ENCODE data around the gene LRRC39.
"Not testable (repeated sequence)": the region's sequence is repeated elsewhere in the genome, so short reads cannot be mapped to it uniquely, and the experiment has no call there.

The LRRC39 gene

DNA sequence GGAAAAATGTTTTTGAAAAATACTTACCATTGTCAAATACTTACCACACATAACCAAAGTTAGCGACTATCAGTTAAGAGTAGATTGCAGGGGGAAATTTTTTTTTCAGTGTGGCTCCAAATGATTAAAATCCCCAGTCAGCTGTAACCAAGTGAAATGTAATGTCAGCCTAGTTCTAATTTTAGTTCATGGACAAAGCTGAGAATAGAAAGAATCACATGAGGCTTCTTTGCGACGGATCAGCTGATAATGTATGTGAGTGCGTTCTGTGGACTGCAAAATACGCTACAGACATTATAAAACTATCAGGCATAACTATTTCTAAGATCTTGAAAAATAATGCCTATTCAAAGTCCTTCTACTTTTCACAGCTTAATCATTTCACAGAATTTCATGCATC, at the start of gene LRRC39:
Gene LRRC39 (minus strand): TSS at position 166 of the 400 bp plus-strand sequence. CDS start 9,740 bp downstream, outside the sequence.
- no peak for DNase-seq

GRCh38 chr1:100222428-100222827, 44.4 kb upstream of the LRRC39 start:
- DNase-seq: no peak

GRCh38 chr1:100219883-100220282, 41.8 kb upstream of the LRRC39 start:
- DNase-seq: no peak

DNA sequence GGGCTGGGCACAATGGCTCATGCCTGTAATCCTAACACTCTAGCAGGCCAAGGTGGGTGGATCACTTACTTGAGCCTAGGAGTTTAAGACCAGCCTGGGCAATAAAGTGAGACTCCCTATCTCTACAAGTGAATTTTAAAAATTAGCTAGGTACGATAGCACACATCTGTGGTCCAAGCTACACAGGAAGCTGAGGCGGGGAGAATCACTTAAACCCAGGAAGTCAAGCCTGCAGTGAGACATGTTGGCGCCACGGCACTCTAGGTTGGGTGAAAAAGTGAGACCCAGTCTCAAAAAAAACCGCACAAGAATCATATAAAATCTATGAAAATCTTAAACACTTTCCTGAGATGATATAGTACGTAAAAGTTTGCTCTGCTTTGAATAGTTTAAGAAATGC, 41.4 kb upstream of the LRRC39 start:
- DNase-seq: no peak

GRCh38 chr1:100217834-100218233, 39.8 kb upstream of the LRRC39 start:
- no peak for DNase-seq

DNA sequence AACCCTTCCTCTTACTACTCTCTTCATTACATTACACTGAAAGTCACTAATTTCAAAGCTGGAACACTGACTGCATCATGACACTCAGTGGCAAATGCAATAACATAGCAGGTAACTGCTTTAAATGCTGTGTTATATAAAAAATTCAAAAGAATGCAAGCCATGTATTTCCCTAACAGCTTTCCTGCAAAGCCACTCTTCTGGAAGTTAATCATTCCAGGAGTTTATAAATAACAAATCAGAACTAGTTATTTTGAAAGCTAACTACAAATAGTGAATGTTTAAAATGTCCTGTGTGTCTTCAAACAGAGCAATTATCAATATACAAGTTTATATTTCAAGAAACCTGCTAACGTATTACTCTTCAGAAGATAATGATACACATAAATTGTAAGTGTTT, 37.0 kb upstream of the LRRC39 start:
- DNase-seq: no peak

DNA sequence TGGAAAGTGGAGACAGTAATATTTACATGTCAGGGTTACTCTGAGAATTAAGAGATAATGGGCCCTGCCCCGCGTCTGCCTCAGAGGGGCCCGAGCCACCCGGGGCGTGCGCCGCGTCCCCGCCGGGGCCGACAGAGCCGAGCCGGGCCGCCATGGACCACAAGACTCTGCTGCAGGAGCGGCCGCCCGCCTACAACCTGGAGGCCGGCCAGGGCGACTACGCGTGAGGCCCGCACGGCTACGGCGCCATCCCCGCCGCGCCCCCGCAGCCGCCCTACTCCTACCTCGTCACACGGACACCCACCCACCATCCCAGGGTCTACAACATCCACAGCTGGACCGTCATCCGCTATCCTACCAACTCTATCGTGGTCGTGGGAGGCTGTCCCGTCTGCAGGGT, 35.1 kb upstream of the LRRC39 start:
- no peak for DNase-seq

DNA sequence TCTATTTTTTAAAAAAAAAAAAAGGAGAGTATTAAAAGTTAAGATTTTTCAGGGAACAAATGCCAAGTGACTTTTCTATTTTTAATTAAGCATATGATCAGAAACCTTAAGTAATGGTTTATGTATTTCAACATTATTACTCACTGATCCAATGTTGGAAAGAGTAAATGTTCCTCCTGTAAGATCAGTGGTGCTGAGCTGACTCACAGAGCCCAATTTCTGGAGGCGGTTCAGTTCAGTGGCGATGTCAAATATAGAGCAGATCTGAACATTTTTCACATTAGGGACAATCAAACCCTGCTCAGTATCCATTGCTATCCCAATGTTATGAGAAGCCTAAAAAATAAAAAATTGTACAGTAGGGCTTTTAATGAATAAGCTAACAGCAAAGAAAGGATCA, 28.2 kb upstream of the LRRC39 start:
- no peak for DNase-seq

DNA sequence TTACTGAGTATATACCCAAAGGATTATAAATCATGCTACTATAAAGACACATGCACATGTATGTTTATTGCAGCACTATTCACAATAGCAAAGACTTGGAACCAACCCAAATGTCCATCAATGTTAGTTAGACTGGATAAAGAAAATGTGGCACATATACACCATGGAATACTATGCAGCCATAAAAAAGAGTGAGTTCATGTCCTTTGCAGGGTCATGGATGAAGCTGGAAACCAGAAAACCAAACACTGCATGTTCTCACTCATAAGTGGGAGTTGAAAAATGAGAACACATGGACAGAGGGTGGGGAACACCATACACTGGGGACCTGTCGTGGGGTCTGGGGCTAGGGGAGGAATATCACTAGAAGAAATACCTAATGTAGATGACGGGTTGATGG, 27.5 kb upstream of the LRRC39 start:
- DNase-seq: not testable (repeated sequence)

GRCh38 chr1:100205103-100205502, 27.0 kb upstream of the LRRC39 start:
- not testable (repeated sequence) for DNase-seq

DNA sequence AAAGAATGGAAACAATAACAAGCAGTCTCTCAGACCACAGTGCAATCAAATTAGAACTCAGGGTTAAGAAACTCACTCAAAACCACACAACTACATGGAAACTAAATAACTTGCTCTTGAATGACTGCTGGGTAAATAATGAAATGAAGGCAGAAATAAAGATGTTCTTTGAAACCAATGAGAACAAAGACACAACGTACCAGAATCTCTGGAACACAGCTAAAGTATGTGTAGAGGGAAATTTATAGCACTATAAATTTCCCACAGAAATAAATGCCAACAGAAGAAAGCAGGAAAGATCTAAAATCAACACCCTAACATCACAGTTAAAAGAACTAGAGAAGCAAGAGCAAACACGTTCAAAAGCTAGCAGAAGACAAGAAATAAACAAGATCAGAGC, 24.6 kb upstream of the LRRC39 start:
- not testable (repeated sequence) for DNase-seq

- DNase-seq: not testable (repeated sequence)
These were observed 22.0 kb upstream of the LRRC39 start for GRCh38 chr1:100200060-100200459.

GRCh38 chr1:100198596-100198995, 20.5 kb upstream of the LRRC39 start:
- no peak for DNase-seq

DNA sequence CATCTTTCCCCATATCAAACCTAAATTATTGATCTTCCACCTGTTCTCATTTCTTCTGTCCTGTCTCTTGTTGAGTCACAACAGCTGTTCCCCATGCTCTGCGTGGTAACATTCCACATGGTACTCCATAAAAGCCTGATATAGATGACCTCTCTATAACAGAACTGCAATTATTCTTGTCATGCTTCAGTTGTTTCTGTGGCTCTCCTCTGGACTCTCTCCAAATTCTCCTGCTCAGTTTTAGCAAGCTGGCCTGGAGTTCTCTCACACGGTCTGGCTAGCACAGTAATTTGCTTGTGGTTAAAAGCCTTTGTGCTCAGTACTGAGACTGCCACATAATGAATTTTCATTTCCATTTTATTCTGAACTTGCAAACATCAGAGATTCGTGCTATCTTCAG, 10.6 kb upstream of the LRRC39 start:
- DNase-seq: no peak

DNA sequence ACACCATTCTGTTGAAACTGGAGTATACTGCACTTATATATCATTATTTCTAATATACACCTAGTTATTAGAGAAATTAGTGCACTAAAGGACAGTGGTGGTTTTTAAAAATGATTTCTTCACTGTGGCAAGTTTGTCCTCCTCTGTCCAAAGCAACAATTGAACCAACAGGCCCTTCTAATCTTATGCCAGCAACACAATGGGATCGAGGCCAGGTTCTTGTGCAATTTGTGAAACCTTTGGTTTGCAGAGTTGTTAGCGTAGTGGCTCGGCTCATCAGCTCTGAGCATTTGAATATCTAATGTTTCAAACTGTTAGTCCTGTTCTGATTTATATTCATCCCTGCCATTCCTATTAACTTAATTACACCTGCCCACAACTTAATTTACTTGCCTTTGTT, 9.9 kb upstream of the LRRC39 start:
- no peak for DNase-seq

GRCh38 chr1:100184536-100184935, 6.5 kb upstream of the LRRC39 start:
- no peak for DNase-seq

DNA sequence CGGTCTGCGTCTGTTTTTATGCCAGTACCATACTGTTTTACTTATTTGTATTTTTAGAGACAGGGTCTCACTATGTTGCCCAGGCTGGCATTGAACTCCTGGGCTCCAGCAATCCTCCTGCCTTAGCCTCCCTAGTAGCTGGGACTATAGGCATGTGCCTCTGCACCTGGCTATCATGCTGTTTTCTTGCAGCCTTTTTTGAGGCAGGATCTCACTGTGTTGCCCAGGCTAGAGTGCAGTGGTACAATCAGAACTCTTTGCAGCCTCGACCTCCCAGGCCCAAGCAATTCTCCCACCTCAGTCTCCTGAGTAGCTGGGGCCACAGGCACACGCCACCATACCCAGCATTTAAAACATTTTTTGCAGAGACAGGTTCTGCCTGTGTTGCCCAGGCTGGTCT, 5.3 kb upstream of the LRRC39 start:
- no peak for DNase-seq

- DNase-seq: no peak
These were observed 588 bp downstream of the LRRC39 start for GRCh38 chr1:100177295-100178041.

DNA sequence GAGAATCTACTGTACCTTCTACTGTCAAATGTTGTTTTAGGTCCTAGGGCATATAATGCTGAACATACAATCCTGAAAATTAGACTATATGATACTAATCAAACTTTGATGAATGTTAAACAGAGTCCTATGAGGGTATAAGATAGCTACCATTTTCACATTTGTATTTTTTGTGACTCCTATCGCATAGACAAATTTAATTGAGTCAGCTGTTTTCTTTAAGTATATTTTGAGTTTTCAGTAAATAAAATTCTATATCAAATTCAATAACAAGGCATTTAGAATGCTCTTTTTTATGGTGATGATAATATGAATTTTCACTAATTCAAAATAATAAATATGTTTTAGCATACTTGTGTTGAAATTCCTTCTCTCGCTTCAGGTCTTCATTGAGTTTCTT, 10.0 kb downstream of the LRRC39 start:
- DNase-seq: no peak

GRCh38 chr1:100164702-100165101, 13.4 kb downstream of the LRRC39 start:
- DNase-seq: no peak

DNA sequence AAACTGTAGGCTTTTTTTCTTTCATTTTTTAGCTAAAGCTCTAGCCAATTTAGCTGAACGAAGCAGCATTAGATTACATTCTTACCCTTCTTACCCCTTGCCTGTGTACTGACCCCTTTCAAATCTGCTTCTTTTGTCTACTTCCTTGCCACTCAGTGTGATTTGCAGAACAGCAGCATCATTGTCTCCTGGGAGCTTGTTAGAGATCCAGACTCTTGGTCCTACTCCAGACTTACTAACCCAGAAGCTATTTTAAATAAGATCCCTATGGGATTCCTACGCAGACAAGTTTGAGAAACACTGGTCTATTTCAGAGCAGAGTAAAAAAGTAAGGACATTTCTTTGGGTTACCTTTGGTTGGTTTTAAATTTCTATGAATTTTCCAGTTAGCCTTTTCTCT, 13.8 kb downstream of the LRRC39 start:
- no peak for DNase-seq

GRCh38 chr1:100162881-100163280, 15.2 kb downstream of the LRRC39 start:
- DNase-seq: no peak

DNA sequence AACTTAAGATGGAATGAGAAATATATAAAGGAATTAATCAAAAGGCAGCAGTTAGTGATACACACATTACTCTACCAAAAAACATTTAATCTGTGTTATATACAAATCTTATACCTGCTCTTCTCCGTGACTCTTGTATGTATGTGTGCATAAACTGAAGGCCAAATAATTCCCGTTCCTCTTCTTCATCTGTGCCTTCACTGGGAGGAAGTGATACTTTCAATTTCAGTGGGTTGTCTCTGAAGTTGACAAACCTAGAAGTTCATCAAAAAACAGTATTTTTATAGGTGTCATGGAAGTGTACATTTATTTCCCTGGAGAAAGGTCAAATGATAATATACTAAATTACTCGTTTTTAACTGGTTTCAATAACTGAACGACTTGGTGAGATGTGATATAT, 25.8 kb downstream of the LRRC39 start:
- no peak for DNase-seq

DNA sequence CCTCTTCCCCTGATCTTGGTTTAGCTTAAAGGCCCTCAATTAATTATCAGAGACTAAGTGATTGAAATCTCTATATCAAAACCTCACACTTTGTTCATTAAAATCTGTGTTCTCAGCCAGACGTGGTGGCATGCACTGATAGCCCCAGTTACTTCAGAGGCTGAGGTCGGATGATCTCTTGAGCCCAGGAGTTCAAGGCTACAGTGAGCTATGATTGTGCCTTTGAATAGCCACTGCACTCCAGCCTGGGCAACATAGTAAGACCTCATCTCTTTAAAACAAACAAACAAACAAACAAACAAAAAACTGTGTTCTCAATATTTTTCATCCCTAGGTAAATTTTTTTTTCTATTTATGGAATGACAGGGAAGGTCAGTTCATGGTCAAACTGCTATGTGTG, 26.4 kb downstream of the LRRC39 start:
- DNase-seq: no peak

DNA sequence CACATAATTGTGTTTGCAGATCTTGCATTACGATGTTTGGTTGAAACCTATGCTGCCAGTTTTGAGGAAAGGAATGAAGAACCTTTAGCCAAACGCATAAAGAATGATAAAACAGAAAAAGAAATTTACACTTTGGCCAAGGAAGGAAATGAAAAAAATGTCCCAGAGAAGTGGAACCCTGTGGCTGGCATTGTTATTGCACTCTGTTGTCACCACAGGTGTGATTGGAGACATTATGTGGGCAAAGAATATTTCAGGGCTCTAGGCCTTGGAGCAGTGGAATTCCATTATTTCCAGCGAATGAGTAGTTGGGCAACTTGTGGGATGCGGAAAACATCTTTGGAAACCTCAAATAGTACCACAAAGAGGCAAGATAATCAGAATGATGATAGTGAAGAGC, 30.2 kb downstream of the LRRC39 start:
- no peak for DNase-seq

Measured in NCI-H1436 treated with DMSO at 0.1 percent for 48 hours (cell line).